Tibial nerve (tissue), 4 donors: ENCODE data around the gene FAM114A2.

ENCODE experiments used
- CTCF ChIP-seq, 5 experiments: fragments of 200-600 bp in 3 of 5; fragments of 450-650 bp in 2 of 5; sonication (generic) in 3 of 5; IDR thresholded peaks; one replicate each; pipeline ENCODE4 v1.5.1; 2016 to 2019; ENCODE audit warnings: antibody characterized with exemption in 5 of 5, mild to moderate bottlenecking in 3 of 5, moderate library complexity in 2 of 5
- EP300 ChIP-seq, 2 donors: sonication (generic); formaldehyde crosslinking; IDR thresholded peaks; one replicate each; pipeline ENCODE4 v1.6.1; 2017; ENCODE audit warnings: antibody characterized with exemption in 2 of 2, mild to moderate bottlenecking in 1 of 2
- POLR2A ChIP-seq, 2 donors: fragments of 450-650 bp; IDR thresholded peaks; one replicate each; pipeline ENCODE4 v1.6.1; 2017; ENCODE audit warnings: antibody characterized with exemption in 2 of 2, mild to moderate bottlenecking in 2 of 2, moderate library complexity in 2 of 2

- TF ChIP-seq POLR2A (IDR thresholded peaks at IDR 0.05), result no peak
- TF ChIP-seq CTCF (IDR thresholded peaks at IDR 0.05), result peak; percentile 83 to 94 (median 92)
- peak in 1 of 2 donors; percentile 21 for TF ChIP-seq EP300 (IDR thresholded peaks at IDR 0.05)
These were observed 33.9 kb upstream of the FAM114A2 start for GRCh38 chr5:154072414-154073171.
